ENCODE results near the gene SNAPC4. TPM values are rescaled to one million over a fixed set of nuclear protein-coding genes. Genes with fewer than 3 reads are reported as not detected.

The SNAPC4 gene
- total and polyA plus RNA-seq, 4 experiments from 2014 or later = 0.35 to 15.4 (median 7.6) TPM

GRCh38 chr9:136392538-136393449, 7.2 kb downstream of the SNAPC4 start:
- ChIA-PET POLR2A (ENCODE audit: partially characterized antibody) (interaction anchor here (1.4 kb wide), 1 partner anchor 11 kb away, joined by 3 read pairs; no protein-coding TSS in a partner anchor), CTCF (ENCODE audit: partially characterized antibody) (interaction anchor here (0.9 kb wide), 1 partner anchor 30 kb away, joined by 3 read pairs; no protein-coding TSS in a partner anchor)
- Histone ChIP-seq H3K27me3 (ENCODE audit: insufficient read depth, low read length) (no peaks in the 10 kb centered on the region), H3K4me1 (ENCODE audit: insufficient read depth, low read length) (no peaks in the 10 kb centered on the region), H3K4me3 (ENCODE audit: low read length in 2 of 2) (no peak overlapping the region), H3K36me3 (ENCODE audit: insufficient read depth, low read length) (peaks cover 50% of the 10 kb centered on the region), H3K9me3 (ENCODE audit: control insufficient read depth in 1 of 2, low read length in 2 of 2) (no peaks in the 10 kb centered on the region), H3K27ac (ENCODE audit: low read depth, low read length) (no peak overlapping the region)
- intact Hi-C loops (cut with micrococcal nuclease) = no loop called here
- H3K4me3 Mint-ChIP-seq = no peak overlapping the region
- no peaks in the 10 kb centered on the region for H3K9me3 Mint-ChIP-seq
- H3K27me3 Mint-ChIP-seq = no peaks in the 10 kb centered on the region
- peak in 1 of 5 donors; percentile 28 for DNase-seq
- H3K4me1 Mint-ChIP-seq = peaks cover 0 to 6% (median 0%) of the 10 kb centered on the region in 4 donors
- H3K27ac Mint-ChIP-seq = no peak overlapping the region
- H3K36me3 Mint-ChIP-seq = peaks cover 39% of the 10 kb centered on the region in 2 donors

DNA sequence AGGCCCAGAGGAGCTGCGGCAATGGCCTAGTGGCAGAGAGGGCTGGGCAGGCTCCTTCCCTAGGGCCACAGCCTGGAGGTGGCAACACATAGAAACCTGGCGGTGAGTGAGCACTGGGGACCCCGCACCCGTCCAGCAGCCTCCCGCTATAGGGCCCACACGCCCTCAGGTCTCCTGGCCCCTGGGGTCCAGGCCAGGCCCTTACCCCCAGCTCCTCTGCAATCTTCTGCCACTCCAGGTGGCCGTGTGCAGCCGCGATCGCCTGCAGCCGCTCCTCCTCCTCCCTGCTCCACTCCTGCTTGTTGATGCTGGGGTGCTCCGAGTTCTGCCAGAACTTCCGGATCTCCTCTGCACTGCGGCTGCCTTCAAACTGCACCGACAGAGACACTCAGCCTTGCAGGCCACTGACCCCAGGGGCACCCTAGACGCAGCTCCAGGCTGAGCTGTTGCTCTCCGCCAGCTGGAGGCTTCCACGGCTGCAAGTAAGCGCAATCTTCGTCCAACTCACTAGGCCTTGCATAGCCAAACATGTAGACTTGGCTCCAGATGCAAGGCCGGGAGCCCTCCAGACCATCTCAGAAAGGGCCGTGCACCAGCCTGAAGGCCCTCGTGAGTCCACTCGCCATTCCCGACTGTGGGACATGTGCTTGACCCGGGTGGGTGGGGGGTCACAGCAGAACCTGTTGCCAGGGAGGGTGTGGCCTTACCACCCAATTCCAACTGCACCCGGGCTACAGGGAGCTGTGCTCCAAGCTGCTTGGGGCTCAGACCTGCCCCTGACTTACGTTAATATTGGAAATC, 8.0 kb downstream of the SNAPC4 start:
- H3K4me3 Mint-ChIP-seq = peak overlapping the region in 1 of 8 donors; percentile 41

GRCh38 chr9:136389396-136389795, 10.6 kb downstream of the SNAPC4 start:
- Histone ChIP-seq H3K4me3 (ENCODE audit: low read length in 2 of 2) (no peak overlapping the region), H3K36me3 (ENCODE audit: insufficient read depth, low read length) (peaks cover 21% of the 10 kb centered on the region), H3K27ac (ENCODE audit: low read depth, low read length) (no peak overlapping the region), H3K9me3 (ENCODE audit: control insufficient read depth in 1 of 2, low read length in 2 of 2) (no peaks in the 10 kb centered on the region), H3K4me1 (ENCODE audit: insufficient read depth, low read length) (peaks cover 18% of the 10 kb centered on the region), H3K27me3 (ENCODE audit: insufficient read depth, low read length) (no peaks in the 10 kb centered on the region)
- Mint-ChIP-seq H3K9me3 (no peaks in the 10 kb centered on the region), H3K36me3 (peaks cover 44 to 56% of the 10 kb centered on the region in 2 donors), H3K4me1 (peaks cover 0 to 21% (median 15%) of the 10 kb centered on the region in 4 donors), H3K27me3 (no peaks in the 10 kb centered on the region), H3K4me3 (no peak overlapping the region), H3K27ac (no peak overlapping the region)
- ChIA-PET POLR2A (ENCODE audit: partially characterized antibody) (interaction anchor here (1.0 kb wide), 1 partner anchor 10 kb away, joined by 3 read pairs; no protein-coding TSS in a partner anchor), CTCF (ENCODE audit: partially characterized antibody) (interaction anchor here (1.2 kb wide), 1 partner anchor 13 kb away, joined by 3 read pairs; no protein-coding TSS in a partner anchor)
- DNase-seq = peak in 1 of 5 donors; percentile 15
- intact Hi-C loops (cut with micrococcal nuclease) = no loop called here

More for the DNA sequence above, 8.0 kb downstream of the SNAPC4 start:
- Histone ChIP-seq H3K4me1 (ENCODE audit: insufficient read depth, low read length) (no peaks in the 10 kb centered on the region), H3K27me3 (ENCODE audit: insufficient read depth, low read length) (no peaks in the 10 kb centered on the region), H3K27ac (ENCODE audit: low read depth, low read length) (no peak overlapping the region), H3K4me3 (ENCODE audit: low read length in 2 of 2) (no peak overlapping the region), H3K36me3 (ENCODE audit: insufficient read depth, low read length) (peaks cover 46% of the 10 kb centered on the region), H3K9me3 (ENCODE audit: control insufficient read depth in 1 of 2, low read length in 2 of 2) (no peaks in the 10 kb centered on the region)
- ChIA-PET CTCF (ENCODE audit: partially characterized antibody) (no interaction called here), POLR2A (ENCODE audit: partially characterized antibody) (no interaction called here)
- H3K36me3 Mint-ChIP-seq = peaks cover 43 to 44% of the 10 kb centered on the region in 2 donors
- peaks cover 0 to 6% (median 0%) of the 10 kb centered on the region in 4 donors for H3K4me1 Mint-ChIP-seq
- H3K27me3 Mint-ChIP-seq = no peaks in the 10 kb centered on the region
- no peak overlapping the region for H3K27ac Mint-ChIP-seq
- H3K9me3 Mint-ChIP-seq = no peaks in the 10 kb centered on the region
- intact Hi-C loops (cut with micrococcal nuclease) = no loop called here
- peak in 1 of 5 donors; percentile 34 for DNase-seq

DNA sequence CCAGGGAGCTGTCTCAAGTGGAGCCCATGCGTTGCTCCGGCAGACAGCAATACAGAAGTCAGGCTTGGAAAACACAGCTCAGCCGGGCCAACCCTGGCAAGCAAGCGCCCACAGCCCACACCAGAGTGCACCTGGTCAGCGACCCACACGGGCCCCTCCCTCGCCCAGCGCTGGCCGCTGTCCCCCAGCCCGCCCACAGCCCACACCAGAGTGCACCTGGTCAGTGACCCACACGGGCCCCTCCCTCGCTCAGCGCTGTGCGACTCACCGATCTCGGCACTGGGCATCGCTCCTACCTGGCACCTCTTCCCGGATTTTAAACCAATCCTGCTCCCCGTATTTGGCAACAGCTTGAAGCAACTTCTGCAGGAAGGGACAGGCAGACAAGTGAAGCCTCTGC, 12.8 kb downstream of the SNAPC4 start:
- no peaks in the 10 kb centered on the region for H3K27me3 Mint-ChIP-seq

GRCh38 chr9:136386018-136386417, 14.0 kb downstream of the SNAPC4 start:
- POLR2A ChIA-PET (ENCODE audit: partially characterized antibody) = interaction anchor here (1.4 to 2.0 kb wide), 2 partner anchors 18 to 22 kb away, joined by 3 to 11 read pairs; partner anchors contain the start of gene DNLZ
- peaks cover 0 to 27% (median 14%) of the 10 kb centered on the region in 4 donors for H3K4me1 Mint-ChIP-seq

More for the DNA sequence above, 12.8 kb downstream of the SNAPC4 start:
- Mint-ChIP-seq H3K4me1 (peaks cover 0 to 27% (median 15%) of the 10 kb centered on the region in 4 donors), H3K27ac (peak overlapping the region in 1 of 7 donors; percentile 8), H3K9me3 (no peaks in the 10 kb centered on the region), H3K4me3 (no peak overlapping the region), H3K36me3 (peaks cover 38 to 67% of the 10 kb centered on the region in 2 donors)
- Histone ChIP-seq H3K27ac (ENCODE audit: low read depth, low read length) (no peak overlapping the region), H3K36me3 (ENCODE audit: insufficient read depth, low read length) (peaks cover 23% of the 10 kb centered on the region), H3K4me1 (ENCODE audit: insufficient read depth, low read length) (peaks cover 22% of the 10 kb centered on the region), H3K4me3 (ENCODE audit: low read length in 2 of 2) (no peak overlapping the region), H3K9me3 (ENCODE audit: control insufficient read depth in 1 of 2, low read length in 2 of 2) (no peaks in the 10 kb centered on the region), H3K27me3 (ENCODE audit: insufficient read depth, low read length) (no peaks in the 10 kb centered on the region)
- peak in 1 of 5 donors; percentile 37 for DNase-seq
- CTCF ChIA-PET (ENCODE audit: partially characterized antibody) = interaction anchor here (1.6 kb wide), 1 partner anchor 13 kb away, joined by 4 read pairs; no protein-coding TSS in a partner anchor
- POLR2A ChIA-PET (ENCODE audit: partially characterized antibody) = interaction anchor here (1.4 kb wide), 1 partner anchor 16 kb away, joined by 3 read pairs; no protein-coding TSS in a partner anchor
- intact Hi-C loops (cut with micrococcal nuclease) = no loop called here

DNA sequence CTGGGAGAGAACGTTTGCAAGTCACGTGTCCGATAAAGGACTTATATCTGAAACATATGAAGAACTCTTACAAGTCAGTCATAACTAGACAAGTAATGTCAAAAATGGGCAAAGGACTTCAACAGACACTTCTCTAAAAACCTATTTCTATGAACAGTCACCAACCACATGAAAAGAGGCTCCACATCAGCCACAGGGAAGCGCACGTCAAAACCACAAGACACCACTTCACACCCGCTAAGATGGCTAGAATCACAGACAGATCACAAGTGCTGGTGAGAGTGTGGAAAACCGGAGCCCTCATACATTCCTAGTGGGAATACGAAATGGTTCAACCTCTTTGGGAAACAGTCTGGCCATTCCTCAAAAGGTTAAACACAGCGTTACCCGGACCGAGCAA, 15.0 kb downstream of the SNAPC4 start:
- no peaks in the 10 kb centered on the region for H3K27me3 Mint-ChIP-seq
- ChIA-PET CTCF (ENCODE audit: partially characterized antibody) (interaction anchor here (1.3 kb wide), 1 partner anchor 22 kb away, joined by 8 read pairs; the partner anchor contains the start of gene DNLZ), POLR2A (ENCODE audit: partially characterized antibody) (interaction anchor here (1.4 to 2.0 kb wide), 2 partner anchors 21 to 25 kb away, joined by 3 to 11 read pairs; partner anchors contain the start of gene DNLZ)
- H3K4me1 ChIP-seq (ENCODE audit: insufficient read depth, low read length) = peaks cover 22% of the 10 kb centered on the region
- intact Hi-C loops (cut with micrococcal nuclease) = no loop called here
- no peaks in the 10 kb centered on the region for H3K9me3 Mint-ChIP-seq
- no peak overlapping the region for H3K27ac ChIP-seq (ENCODE audit: low read depth, low read length)
- H3K4me3 ChIP-seq (ENCODE audit: low read length in 2 of 2) = no peak overlapping the region
- peaks cover 0 to 27% (median 14%) of the 10 kb centered on the region in 4 donors for H3K4me1 Mint-ChIP-seq
- peak in 4 of 5 donors; percentile 53 to 69 (median 65) for DNase-seq
- H3K36me3 ChIP-seq (ENCODE audit: insufficient read depth, low read length) = peaks cover 17% of the 10 kb centered on the region
- peak overlapping the region in 4 of 7 donors; percentile 17 to 77 (median 60) for H3K27ac Mint-ChIP-seq
- H3K9me3 ChIP-seq (ENCODE audit: control insufficient read depth in 1 of 2, low read length in 2 of 2) = no peaks in the 10 kb centered on the region
- peaks cover 26 to 56% of the 10 kb centered on the region in 2 donors for H3K36me3 Mint-ChIP-seq
- H3K4me3 Mint-ChIP-seq = peak overlapping the region in 5 of 8 donors; percentile 46 to 65 (median 51)
- H3K27me3 ChIP-seq (ENCODE audit: insufficient read depth, low read length) = no peaks in the 10 kb centered on the region

More at GRCh38 chr9:136386018-136386417, 14.0 kb downstream of the SNAPC4 start:
- Histone ChIP-seq H3K4me1 (ENCODE audit: insufficient read depth, low read length) (peaks cover 22% of the 10 kb centered on the region), H3K36me3 (ENCODE audit: insufficient read depth, low read length) (peaks cover 17% of the 10 kb centered on the region), H3K27me3 (ENCODE audit: insufficient read depth, low read length) (no peaks in the 10 kb centered on the region), H3K27ac (ENCODE audit: low read depth, low read length) (no peak overlapping the region), H3K4me3 (ENCODE audit: low read length in 2 of 2) (no peak overlapping the region), H3K9me3 (ENCODE audit: control insufficient read depth in 1 of 2, low read length in 2 of 2) (no peaks in the 10 kb centered on the region)
- Mint-ChIP-seq H3K27me3 (no peaks in the 10 kb centered on the region), H3K36me3 (peaks cover 30 to 57% of the 10 kb centered on the region in 2 donors), H3K27ac (no peak overlapping the region), H3K9me3 (no peaks in the 10 kb centered on the region), H3K4me3 (peak overlapping the region in 5 of 8 donors; percentile 0 to 47 (median 19))
- CTCF ChIA-PET (ENCODE audit: partially characterized antibody) = no interaction called here
- intact Hi-C loops (cut with micrococcal nuclease) = no loop called here
- no peak for DNase-seq

Data from CD4-positive, alpha-beta memory T cell (primary cell).